NCI-H1105 treated with DMSO at 0.1 percent for 48 hours (cell line): Measurements from ENCODE around the gene CRTC1.
"Not testable (repeated sequence)": the region's sequence is repeated elsewhere in the genome, so short reads cannot be mapped to it uniquely, and the experiment has no call there.

ENCODE experiments used
- DNase-seq: peaks from one replicate; lab custom pipeline; 2025; lab: John Stamatoyannopoulos, UW

CRTC1 gene

DNA sequence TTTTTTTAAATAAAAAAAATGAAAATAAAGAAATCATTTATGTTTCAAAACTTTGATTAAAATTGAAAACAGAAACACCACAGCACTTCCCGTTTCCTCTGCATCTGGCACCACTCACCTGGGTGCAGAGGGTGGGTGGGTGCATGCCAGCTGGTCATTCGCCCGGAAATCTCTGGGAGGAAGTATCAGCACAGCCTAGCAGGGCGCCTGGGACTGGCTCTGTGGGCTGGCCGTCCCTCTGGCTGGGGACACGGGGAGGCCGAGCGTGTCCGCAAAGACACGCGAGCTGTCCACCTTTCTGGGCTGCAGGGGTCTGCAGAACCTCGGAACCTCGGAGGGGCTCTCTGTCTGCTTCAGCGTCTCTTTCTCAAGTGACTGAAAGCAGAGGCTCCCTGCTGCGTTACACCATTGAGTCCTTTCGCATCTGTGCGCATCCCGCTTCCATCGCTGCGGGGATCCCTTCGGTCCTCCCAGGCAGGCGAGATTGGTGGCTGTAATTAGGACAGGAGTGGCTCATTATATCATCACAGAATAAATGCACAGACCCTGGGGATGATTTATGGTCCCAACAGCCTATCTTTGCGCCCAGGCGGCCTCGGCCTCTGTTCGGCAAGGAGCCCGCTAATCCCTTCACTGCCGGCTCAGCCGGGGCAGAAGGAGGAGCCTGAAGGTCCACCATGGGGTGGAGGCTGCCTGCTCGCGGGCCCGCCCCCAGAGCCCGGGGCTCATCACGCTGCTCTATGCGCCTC lies 17.2 kb downstream of the CRTC1 start:
- DNase-seq, result peak; percentile 91

DNA sequence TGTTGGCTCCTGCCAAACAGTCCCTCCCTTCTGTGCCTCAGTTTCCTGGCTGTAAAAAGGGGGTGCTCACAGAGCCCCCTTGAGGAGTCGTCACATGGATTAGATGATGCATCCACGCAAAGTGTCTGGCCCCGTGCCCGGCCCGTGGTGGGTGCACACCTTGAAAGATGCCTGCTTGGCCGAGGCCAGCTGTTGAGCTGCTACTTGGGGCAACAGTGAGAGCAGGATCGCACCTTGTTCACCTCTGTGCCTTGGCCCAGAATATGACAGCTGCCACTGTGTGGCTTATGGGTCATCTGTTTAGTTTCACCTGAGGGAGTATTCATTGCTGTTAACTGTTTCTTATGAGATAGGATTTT lies 17.7 kb downstream of the CRTC1 start:
- peak; percentile 70 for DNase-seq

DNA sequence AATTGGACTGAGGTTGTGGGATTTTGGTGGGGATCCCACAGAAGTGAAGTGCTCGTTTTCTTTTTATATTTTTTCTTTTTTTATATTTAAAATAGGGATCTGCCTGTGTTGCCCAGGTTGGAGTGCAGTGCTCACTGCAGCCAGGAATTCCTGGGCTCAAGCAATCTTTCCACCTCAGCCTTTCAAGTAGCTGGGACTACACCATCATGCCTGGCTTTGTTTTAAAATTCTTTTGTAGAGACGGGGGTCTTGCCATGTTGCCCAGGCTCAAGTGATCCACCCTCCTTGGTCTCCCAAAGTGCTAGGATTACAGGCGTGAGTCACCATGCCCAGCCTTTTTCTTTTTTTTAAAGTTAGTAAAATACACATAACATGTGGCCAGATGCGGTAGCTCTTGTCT lies 20.6 kb downstream of the CRTC1 start:
- no peak for DNase-seq

DNA sequence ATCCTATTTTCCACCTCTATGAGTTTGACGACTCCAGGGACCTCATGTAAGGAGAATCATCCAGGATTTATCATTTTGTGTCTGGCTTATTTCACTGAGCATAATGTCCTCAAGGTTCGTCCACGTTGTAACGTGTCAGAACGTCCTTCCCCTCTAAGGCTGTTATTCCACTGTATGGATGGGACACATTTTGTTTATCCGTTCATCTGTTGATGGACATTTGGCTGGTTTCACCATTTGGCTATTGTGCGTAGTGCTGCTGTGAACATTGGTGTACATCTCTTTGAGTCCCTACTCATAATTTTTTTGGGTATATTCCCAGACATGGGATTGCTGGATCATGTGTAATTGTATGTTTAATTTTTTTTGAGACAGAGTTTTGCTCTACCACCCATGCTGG lies 21.5 kb downstream of the CRTC1 start:
- DNase-seq, result no peak

DNA sequence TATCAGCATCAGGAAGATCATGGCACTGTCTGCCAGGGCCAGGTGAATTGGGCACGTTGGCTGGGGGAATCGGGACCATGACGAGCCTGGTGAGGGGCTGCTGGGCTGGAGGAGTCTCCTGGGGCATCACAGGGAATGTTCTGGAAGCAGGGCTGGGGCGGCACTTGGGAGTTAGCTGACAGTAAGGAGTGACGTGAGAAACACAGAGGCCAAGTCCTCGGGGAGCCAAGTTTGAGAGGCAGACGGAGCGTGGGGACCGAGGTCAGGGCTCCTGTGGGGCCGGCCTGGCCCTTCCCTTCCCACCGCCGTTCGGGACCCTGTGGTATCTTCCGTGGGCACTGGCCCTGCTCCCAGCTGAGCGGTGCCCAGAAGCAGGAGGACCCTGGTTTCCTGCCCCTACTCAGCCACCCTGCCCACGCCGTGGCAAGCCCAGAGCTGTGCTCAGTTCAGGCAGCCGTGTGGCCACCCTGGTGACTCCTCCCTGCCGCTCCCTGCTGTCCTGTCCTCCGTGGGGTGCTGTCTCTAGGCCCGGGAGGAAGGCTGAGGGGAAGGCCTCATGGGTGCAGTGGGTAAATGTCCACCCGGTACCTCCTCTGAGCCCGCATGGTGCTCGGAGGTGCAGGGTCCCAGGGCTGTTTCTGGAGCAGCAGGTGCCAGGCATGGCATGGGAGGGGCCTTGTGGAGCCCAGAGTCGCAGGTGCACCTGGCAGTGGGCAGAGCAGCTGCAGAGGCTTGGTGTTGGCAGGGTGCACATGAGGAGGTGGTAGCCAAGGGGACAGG lies 25.2 kb downstream of the CRTC1 start:
- DNase-seq, result peak; percentile 87

DNA sequence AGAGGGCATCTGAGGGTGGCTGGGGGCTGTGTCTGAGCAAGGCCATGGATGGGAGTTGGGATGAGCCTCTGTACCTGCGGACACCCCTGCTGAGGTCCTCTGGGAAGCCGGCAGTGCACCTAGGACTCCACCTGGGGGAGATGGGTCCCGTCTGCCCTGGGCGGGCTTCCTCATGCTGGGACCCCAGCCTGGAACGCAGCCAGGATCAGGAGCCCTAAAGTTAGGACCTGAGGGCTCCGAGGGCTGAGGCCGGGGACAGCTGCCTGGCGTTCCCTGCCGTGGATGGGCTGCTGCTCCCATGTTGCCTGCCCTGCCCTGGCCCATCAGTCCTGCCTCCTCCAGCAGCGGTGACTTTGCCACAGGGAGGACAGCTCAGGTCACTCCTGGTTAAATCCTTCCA lies 26.1 kb downstream of the CRTC1 start:
- no peak for DNase-seq

DNA sequence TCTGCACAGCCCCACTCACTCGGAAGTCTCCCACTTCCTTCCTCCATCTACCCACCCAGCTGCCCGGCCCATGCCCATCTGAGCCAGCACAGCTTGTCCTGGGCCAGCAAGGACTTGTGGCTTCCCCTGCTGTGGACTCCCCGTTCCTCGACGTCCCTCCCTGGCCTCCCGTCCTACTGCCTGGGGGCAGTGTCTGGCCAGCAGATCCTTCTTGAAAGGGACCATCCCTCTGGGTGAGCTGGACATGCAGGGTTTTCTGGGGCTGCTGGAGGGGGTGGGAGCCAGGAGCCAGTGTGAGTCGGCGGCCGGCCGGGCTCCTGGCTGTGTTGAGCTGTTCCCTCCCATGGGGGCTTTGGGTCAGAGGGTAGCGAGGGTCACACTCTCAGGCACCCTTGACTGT lies 26.7 kb downstream of the CRTC1 start:
- no peak for DNase-seq

DNA sequence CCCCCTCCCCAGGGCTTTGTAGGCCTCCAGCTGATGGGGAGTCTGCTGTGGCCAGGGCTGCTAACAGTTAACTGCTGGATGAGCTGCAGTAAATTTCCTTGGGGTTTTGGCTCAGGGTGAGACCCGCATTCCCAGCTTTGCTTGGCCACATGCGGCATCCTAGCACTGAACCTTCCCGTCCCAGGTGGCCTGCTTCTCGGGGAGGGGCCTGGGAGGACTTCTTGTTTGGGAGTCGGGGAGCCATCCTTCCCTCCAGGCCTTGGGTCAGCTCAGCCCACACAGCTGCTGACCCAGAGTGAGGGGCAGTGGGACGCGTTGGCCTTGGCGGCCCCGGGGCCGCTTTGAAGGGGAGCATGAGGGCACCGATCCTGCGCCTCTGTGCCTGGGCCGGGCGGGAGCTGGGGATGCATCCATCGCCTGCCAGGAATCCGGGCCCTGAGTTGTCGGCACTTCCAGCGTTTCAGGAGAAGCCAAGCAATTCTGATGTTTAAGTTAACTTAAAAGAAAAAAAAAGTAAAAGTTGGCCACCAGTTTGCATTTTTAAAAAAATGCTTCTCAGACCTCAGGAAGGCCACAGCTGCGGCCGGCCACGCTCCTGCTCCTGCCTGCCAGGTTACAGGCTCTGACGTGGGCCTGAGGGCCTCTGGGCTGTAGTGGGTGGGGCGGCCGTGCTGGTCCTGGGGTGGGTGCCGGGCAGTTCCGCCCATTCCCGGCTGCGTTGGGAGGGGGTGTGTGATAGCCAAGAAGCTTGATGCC lies 27.7 kb downstream of the CRTC1 start:
- no peak for DNase-seq

DNA sequence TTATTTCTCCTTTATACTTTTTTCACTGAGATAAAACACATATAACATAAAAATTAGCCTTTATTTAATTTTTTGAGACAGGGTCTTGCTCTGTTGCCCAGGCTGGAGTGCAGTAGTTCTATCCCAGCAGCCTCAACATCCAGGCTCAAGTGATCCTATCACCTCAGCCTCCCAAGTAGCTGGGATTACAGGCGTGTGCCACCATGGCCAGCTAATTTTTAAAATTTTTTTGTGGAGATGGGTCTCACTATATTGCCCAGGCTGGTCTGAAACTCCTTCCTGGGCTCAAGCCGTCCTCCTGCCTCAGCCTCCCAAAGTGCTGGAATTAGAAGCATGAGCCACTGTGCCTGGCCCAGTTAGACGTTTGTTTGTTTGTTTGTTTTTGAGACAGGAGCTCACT lies 28.4 kb downstream of the CRTC1 start:
- DNase-seq, result no peak

DNA sequence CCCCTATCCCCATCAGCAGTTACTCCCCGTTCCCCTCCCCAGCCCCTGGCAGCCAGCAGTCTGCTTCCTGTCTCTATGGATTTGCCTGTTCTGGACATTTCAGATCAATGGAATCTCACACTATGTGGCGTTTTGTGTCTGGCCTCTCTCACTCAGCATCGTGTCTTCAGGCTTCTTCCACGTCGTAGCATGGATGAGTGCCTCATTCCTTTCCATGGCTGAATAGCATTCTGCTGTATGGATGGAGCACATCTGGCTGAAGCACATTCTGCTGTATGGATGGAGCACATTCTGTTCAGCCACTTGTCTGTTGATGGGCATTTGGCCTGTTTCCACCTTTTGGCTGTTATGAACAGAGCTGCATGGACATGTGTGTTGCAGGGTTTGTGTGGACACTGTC lies 29.5 kb downstream of the CRTC1 start:
- no peak for DNase-seq

DNA sequence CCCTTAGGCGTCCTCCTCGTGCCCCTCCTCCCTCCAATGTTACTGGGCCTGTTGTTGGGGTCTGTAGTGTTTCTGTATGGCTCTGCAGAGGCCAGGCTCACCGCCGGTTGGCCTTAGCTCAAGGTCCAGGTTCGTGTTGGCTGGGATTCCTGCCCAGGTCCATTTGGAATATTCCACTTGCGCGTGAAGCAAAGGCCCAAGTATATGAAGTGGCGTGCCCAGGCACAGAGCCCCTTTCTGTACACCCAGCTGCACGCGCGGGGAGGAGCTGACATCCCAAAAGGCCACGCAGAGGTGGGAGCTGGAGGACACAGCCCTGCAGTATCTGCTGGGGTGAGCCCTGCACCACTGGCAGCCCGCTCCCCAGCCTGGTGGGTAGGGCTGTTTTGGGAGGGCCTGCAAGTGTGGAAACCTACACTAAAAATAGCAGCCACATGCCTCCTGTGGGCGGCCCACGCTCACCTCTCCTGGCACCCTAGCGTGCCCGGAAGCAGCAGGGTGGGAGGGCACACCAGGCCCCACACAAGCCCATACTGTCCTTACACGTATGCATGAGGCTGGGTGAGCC lies 30.2 kb downstream of the CRTC1 start:
- DNase-seq, result no peak

DNA sequence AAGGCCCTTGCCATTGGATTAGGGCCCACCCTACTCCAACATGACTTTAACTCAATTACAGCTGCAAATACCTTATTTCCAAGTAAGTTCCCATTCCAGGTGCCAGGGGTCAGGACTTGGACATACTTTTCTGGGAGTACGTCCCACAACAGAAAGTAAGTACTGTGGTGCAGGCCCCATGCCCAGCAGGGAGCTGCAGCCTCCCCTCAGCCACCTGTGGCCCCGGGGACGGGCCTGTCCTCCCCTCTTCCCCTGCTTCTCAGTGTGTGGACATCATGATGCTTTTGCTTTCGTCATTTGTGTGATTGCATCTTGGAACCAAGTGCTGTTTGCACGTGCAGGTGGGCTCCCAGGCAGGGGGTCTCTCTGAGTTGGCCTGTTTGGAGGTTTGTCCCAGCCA lies 31.9 kb downstream of the CRTC1 start:
- no peak for DNase-seq

DNA sequence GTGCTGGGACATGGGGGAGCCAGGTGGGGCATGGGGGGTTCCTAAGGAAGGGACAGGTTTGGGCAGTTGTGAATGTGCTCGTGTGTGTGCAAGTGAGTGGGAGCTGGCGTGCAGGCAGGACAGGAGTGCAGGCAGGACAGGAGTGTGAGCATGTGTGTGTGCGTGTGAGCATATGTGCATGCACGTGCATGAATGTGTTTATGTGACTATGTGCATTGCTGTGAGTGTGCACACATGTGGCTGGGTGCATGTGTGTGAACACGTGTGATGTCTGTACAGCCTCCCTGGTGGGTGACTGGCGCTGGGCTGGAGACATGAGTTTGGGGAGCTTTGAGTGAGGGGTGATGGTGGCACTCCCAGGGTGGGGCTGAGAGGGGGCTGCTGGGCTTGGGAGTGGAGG lies 33.4 kb downstream of the CRTC1 start:
- DNase-seq, result no peak

DNA sequence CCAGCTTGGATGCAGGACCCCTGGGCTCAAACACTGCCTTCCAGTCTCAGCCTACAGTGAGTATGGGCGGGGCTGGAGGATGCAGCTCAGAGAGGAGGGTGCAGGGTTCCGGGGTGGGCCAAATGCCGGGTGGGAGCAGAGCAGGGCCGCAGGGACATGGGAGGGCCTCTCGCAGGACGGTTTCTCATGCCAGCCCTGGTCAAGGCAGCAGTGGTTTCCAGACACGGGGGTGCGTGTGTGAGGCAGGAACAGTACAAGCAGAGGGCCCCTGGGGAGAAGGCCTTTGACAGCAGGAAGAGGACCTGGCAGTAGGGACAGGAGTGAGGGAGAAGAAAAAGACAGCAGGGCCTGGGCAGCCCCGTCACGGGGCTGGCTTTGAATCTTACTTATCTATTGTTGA lies 34.1 kb downstream of the CRTC1 start:
- no peak for DNase-seq

DNA sequence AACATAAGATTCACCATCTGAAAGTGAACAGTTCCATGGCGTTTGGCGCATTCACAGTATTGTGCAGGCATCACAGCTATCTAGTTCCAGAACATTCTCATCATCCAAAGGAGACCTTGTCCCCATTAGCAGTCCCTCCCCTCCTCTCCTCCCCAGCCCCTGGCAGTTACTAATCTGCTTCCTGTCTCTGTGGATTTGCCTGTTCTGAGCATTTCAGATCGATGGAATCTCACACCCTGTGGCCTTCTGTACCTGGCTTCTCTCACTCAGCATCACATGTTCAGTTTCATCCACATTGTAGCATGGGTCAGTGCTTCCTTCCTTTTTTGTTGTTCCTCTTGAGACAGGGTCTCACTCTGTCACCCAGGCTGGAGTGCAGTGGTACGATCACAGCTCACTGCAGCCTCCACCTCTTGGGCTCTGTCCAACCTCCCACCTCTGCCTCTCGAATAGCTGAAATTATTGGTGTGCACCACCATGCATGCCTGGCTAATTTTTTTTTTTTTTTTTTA lies 34.6 kb downstream of the CRTC1 start:
- DNase-seq, result no peak

DNA sequence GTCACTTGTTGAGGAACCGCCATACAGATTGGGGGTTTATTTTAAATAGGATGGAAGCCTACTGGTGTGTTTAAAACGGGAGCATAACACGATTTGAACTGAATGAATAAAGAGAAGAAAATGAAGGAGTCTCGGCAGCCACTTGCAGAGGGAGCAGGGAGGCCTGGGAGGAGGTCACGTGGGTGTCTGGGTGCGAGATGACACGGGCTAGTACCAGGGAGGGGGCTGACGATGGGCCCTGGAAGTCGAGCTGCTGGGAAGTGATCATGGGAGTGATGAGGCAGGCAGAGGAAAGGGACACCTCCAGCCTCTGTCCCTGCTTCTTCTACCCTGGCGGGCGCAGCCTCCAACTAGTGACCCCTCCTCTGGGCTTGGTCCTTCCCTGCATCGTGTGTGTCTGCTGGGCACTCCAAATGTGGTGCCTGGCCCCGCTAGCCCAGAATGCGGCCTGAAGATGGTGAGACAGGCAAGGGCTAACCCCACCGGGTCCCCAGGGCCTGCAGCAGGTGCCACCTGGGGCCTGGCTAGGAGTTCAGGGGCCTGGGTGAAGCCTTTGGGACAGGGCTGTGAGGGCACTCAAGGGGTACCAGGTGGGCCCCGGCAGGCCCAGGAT lies 35.5 kb downstream of the CRTC1 start:
- no peak for DNase-seq

DNA sequence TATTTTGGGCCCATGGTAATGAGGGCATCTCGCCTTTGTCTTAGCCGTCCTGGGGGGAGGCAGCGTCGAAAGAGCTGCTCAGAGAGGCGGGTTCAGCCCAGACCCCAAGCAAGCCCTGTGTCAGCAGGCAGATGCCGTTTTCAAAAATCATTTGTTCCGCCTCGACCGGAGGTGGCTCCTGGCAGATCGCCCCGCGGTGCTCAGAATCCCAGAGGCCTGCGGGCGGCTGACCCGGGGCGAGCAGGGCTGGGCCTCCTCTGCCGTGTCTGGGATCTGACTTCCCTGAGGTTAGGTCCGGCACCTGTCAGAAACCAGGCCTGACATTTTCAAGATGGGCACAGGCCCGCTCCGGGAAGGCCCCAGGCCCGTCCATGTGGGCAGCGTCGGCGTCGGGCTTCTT lies 36.1 kb downstream of the CRTC1 start:
- no peak for DNase-seq

DNA sequence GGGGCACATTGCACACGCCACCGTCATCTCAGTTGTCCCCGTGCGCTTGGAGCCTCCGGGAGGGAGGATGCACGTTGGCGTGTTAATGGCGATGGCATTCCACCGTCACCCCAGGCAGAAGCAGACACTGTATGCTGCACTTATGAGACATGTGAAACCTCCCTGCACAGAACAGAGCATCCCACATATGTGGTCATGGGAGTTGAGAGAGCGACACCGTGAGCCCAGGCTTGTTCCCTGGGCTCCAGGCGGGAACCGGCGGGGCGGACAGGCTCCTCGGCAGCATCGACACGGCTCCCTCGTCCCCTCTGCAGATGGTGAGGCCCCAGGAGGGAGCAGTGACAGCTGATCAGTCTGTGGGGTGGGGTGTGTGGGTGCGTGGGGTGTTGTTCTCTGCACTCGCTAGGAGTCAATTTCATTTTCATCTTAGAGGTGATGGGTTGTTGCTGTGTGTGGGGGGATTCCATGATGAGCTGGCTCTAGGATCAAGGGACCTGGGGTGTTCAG lies 40.4 kb downstream of the CRTC1 start:
- DNase-seq, result no peak

DNA sequence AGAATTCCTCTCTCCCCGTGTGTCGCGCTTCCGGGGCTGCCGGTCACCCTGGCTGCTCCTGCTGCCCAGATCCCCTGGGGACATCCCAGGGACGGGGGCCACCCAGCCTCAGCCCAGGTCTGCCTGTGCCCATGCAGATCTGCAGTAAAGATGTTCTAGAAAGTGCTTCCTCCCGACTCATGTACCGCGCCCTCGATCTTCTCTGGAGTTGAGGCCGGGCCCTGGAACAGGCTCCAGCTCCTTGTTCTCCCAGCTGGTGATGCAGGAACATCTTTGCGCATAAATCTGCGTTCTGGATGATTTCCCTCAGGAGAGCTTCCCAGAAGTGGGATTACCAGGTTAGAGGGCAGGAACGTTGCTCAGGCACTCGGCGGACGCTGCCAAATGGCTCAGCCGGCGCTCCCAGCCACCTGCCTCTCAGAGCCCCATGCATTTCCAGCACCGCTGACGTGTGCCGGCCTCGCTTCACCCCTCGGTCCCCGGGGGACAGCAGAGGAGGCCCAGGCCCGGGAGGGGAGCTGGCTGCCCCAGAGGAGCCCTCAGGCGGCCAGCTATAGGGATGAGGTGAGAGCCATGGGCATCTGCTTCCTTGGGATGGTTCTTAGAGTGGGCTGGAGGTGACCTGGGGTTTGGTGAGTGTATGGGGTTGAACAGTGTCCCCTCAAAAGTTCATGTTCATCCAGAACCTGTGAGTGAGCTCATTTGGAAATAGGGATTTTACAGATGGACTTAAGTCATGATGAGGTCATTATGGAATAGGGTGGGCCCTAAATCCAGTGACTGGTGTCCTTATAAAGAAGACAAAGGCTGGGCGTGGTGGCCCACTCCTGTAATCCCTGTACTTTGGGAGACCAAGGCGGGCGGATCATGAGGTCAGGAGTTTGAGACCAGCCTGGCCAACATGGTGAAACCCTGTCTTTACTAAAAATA lies 42.6 kb downstream of the CRTC1 start:
- DNase-seq, result no peak

DNA sequence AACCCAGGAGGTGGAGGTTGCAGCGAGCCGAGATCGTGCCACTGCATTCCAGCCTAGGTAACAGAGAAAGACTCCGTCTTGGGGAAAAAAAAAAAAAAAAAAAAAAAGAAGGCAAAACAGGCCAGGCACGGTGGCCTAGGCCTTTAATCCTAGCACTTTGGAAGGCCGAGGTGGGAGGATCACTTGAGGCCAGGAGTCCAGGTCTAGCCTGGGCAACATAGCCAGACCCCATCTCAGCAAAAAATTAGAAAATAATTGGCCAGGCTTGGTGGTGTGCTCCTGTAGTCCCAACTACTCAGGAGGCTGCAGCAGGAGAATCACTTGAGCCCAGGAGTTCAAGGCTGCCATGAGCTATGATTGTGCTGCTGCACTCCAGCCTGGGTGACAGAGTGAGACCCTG lies 43.4 kb downstream of the CRTC1 start:
- DNase-seq, result no peak

DNA sequence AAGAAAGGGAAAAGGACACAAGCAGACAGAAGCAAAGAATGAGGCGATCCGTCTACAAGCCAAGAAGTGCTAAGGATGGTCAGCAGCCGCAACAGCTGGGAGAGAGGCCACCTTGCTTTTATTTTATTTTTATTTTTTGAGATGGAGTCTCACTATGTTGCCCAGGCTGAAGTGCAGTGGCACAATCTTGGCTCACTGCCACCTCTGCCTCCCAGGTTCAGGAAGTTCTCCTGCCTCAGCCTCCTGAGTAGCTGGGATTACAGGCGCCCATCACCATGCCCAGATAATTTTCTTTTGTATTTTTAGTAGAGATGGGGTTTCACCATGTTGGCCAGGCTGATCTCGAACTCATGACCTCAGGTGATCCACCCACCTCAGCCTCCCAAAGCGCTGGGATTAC lies 44.1 kb downstream of the CRTC1 start:
- not testable (repeated sequence) for DNase-seq
